Embryonic facial prominence (tissue), 1 donor: Measurements from ENCODE around the gene ZNF532.

Experiments
- DNase-seq: peaks from one replicate; pipeline ENCODE4 v3.0.0-alpha.2; 2016; ENCODE audit errors: extremely low spot score

The ZNF532 gene

DNA sequence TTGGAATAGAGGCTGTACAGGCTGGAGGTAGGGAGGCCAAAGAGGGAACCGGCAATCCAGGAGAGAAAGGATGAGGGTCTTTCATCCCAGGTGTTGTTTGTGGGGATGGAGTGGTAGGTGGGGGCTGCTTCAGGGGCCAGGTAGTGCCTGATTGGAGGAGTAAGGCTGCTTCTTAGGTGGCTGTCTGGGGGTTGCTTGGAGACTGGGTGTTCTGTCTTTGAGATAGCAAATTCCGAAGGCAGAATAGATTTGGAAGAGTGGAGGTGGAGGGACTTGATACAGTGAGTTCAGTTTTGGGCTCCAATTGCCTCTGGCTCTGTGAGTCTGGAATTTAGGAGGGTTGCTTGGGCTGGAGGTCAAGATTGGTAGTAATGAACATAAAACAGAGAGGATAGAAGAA lies 5.9 kb downstream of the ZNF532 start:
- DNase-seq, result no peak

- DNase-seq, result no peak
Measured at GRCh38 chr18:58871514-58872420, 7.1 kb downstream of the ZNF532 start.

GRCh38 chr18:58878640-58879039 lies 14.0 kb downstream of the ZNF532 start:
- no peak for DNase-seq

DNA sequence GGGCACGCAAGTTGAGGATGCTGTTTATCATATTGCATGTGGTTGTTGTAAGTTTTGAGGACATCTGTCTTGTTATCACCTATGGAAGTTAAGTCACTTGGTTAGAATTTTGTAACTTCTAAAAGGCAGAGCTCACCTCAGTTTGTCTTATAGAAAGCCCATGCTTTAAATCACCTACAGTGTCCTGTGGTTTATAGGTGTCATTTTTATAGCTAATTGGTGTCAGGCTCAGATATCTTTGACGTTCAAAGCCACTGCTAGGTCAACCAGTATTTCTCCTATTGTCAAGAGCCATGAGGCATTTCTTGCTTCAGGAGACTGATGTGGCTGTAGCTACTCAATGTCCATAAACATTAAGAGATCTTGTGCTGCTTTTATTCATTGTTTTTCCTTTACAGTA lies 16.8 kb downstream of the ZNF532 start:
- no peak for DNase-seq

DNA sequence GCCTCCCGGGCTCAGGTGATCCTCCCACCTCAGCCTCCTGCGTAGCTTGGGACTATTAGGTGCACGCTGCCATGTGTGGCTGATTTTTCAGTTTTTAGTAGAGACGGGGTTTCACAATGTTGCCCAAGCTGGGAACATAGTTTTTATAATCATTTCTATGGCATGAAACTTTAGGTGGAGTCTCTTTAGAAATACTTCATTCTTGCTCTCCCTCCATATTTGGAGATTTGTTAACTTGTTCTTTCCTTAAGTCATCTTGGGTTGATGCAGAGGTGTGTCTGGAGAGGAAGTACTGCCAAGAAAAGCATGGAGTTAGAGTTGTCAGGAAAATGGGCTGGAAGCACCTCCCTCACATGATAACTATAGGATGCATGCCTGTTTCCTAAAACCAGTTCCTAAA lies 17.4 kb downstream of the ZNF532 start:
- DNase-seq, result no peak

GRCh38 chr18:58882686-58883085 lies 18.0 kb downstream of the ZNF532 start:
- DNase-seq, result no peak

GRCh38 chr18:58884680-58885079 lies 20.0 kb downstream of the ZNF532 start:
- no peak for DNase-seq

- no peak for DNase-seq
Measured at GRCh38 chr18:58886431-58886830, 21.8 kb downstream of the ZNF532 start.

- no peak for DNase-seq
Measured at GRCh38 chr18:58886864-58887612, 22.4 kb downstream of the ZNF532 start.

GRCh38 chr18:58887613-58887963 lies 22.9 kb downstream of the ZNF532 start:
- no peak for DNase-seq

DNA sequence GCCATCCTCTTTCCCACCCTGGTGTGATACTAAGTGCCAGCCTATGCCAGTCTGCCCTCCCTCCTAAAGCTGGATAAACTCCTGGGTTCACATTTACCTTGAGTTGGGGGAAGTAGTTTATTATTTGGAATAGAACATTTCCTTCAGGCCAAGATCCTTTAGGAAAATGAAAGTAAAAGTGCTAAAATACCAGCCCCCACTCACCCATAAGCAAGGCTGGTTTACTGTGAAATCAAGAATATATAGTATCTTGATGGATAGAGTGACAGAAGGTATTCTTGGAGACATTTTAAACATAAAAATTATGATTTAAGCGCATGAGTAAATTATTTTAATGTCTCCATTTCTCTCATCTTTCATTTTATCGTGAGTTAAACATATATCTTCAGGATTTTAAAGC lies 27.1 kb downstream of the ZNF532 start:
- no peak for DNase-seq

DNA sequence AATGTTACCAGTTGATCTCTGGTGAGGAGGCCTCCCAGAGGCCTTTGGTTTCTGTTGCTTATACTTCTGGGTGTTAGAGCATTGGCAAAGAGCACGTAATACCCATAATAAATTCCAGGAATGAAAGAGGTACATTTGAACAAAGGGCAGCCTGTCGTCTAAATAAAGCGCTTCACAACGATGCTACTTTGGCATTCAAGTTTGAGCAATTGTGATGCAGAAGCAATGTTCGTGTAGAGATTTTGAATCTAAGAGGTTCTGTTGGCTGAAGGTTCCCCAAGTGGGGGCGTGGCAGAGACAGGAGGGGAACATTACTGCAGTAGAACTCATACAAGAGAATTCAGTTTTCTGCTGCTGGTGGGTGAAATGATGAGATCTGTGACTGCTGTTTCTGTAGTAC lies 27.8 kb downstream of the ZNF532 start:
- DNase-seq, result no peak

GRCh38 chr18:58893388-58894099 lies 28.9 kb downstream of the ZNF532 start:
- DNase-seq, result no peak

GRCh38 chr18:58894930-58895329 lies 30.3 kb downstream of the ZNF532 start:
- no peak for DNase-seq

DNA sequence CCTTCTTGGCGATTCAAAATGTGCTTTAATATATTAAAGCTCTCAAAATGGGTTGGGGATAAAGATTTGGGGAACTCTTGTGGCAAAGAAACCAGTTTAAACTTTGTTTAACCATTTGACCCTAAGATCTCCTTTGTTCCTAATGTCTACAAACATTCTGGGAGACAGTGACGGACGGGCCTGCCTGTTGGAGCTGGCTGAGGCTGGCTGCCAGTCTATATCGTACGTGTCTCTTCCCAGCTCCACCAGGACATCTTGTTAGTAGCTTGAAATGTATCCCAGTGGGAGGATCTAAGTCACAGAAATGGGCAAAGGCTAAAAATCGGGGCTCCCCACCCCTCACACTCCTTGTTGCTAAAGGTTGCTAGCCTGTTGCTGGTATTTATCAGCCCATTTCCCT lies 30.7 kb downstream of the ZNF532 start:
- DNase-seq, result no peak

- no peak for DNase-seq
Measured at GRCh38 chr18:58896268-58896667, 31.6 kb downstream of the ZNF532 start.

DNA sequence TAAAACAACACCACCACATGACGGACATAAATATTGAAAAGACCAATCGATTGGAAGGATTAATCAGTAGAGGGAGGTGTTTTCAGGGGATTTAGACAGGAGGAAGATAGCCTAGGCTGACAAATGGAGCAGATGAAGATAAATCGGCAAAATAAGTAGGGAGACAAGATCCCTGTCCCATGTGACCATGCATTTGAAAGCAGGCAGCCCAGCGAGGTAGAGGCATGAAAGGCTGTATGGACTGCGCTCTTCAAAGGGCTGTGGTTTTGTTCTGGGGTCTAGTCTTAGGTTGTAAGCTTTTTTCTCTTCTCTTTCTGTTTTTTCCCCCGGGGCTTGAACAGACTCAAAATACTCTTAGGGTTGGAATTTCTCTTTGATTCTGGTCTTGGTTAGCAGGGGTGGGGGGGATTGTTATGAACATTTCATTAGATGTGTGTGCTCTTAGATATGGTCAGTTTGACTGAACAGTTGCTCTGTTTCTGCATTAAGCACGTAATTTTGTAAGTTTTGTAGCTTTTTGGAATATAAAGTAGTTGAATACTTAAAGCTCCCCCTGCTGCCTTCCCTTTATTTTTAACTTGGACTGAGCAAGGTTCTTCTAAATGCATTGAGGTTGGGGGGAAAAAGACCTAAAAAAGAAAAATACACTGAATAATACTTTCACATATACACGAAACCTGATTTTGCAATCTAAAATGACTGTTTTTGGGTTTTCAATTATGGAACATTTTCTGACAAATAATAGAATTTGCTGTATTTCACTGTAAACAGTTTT lies 32.2 kb downstream of the ZNF532 start:
- DNase-seq, result no peak

DNA sequence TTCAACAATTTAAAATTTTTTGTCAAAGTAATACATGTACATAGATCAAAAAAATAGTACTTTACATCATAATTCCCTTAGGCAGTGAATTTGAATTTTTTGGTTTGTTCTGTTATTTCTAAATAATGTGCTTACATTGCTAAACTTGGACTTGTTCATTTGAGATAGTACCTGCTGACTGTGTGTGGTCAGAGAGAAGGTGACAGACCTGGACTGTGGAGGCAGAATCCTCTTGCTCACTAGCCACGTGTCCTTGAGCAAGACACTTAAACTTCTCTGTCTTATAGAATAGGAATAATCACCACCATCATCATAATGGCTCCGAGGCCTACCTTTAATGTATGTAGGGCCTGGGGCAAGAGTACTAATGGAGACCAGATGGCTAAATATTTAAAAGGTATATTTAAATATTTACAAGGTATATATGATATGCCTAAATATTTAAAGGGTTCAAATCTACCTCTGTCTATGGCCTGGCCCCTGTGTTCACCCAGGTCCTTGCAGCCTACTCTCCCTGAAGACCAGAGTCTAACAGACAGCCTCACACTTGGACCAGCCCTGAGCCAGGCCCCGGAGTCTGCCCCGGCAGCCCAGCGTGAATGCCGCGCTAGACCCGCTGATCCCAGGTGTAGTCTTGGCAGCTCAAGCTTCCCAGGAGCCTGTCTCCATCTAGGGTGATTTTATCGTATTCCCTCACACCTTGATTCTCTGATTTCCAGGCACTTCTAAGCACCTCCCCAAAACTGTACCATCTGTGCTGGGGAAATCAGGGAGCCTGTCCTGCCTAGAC lies 33.5 kb downstream of the ZNF532 start:
- DNase-seq, result no peak

- no peak for DNase-seq
Measured at GRCh38 chr18:58900015-58900649, 35.5 kb downstream of the ZNF532 start.

DNA sequence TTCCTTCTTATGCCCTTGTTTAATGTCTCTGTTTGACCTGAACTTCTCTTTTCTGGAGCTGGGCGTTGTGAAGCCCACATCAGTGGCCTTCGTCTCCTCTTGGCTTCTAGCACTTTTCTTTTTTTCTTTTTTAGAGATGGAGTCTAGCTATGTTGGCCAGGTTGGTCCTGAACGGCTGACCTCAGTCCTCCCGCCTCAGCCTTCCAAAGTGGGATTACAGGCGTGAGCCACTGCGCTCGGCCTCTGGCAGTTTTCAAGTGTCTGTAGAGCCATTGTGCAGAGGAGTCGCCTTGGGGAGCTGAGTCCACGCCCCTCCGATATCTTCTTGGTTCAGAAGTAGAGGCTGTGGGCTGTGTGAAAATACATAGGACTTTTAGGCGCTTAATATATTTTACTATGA lies 36.5 kb downstream of the ZNF532 start:
- no peak for DNase-seq
